ENCODE data around the gene NCR2.

NCR2 gene

GRCh38 chr6:41359617-41360313 lies 24.4 kb downstream of the NCR2 start:
- no peak for DNase-seq

- DNase-seq = no peak
These were observed 24.9 kb downstream of the NCR2 start for GRCh38 chr6:41360314-41360685.

GRCh38 chr6:41366150-41366549 lies 30.7 kb downstream of the NCR2 start:
- no peak for DNase-seq

- DNase-seq = no peak
These were observed 31.7 kb downstream of the NCR2 start for GRCh38 chr6:41367061-41367460.

GRCh38 chr6:41367700-41368099 lies 32.3 kb downstream of the NCR2 start:
- DNase-seq = peak; percentile 35

GRCh38 chr6:41370488-41371111 lies 35.2 kb downstream of the NCR2 start:
- DNase-seq = no peak

GRCh38 chr6:41371461-41371991 lies 36.1 kb downstream of the NCR2 start:
- no peak for DNase-seq

GRCh38 chr6:41371992-41372831 lies 36.8 kb downstream of the NCR2 start:
- no peak for DNase-seq

GRCh38 chr6:41372832-41373626 lies 37.6 kb downstream of the NCR2 start:
- DNase-seq = no peak

GRCh38 chr6:41373627-41373918 lies 38.2 kb downstream of the NCR2 start:
- DNase-seq = no peak

GRCh38 chr6:41373919-41374617 lies 38.7 kb downstream of the NCR2 start:
- DNase-seq = no peak

GRCh38 chr6:41374618-41375590 lies 39.5 kb downstream of the NCR2 start:
- DNase-seq = no peak

GRCh38 chr6:41375598-41376151 lies 40.3 kb downstream of the NCR2 start:
- no peak for DNase-seq

- no peak for DNase-seq
These were observed 40.8 kb downstream of the NCR2 start for GRCh38 chr6:41376176-41376575.

- DNase-seq = no peak
These were observed 41.7 kb downstream of the NCR2 start for GRCh38 chr6:41377071-41377470.

GRCh38 chr6:41379306-41379705 lies 43.9 kb downstream of the NCR2 start:
- no peak for DNase-seq

- no peak for DNase-seq
These were observed 51.2 kb downstream of the NCR2 start for GRCh38 chr6:41386594-41386993.

- no peak for DNase-seq
These were observed 56.8 kb downstream of the NCR2 start for GRCh38 chr6:41392246-41392645.

- no peak for DNase-seq
These were observed 60.9 kb downstream of the NCR2 start for GRCh38 chr6:41396335-41396734.

- DNase-seq = no peak
These were observed 64.0 kb downstream of the NCR2 start for GRCh38 chr6:41399424-41399823.
